ENCODE measurements around the gene RPE65. TPM values are rescaled to one million over a fixed set of nuclear protein-coding genes. Genes with fewer than 3 reads are reported as not detected.
A peak's percentile ranks its signal among the peaks of the same experiment; 100 is the strongest.

The RPE65 gene
- total RNA-seq, 1 experiment from 2014 or later, result not detected

- Histone ChIP-seq H3K9me2 (ENCODE audit: insufficient read depth) (no peaks in the 10 kb centered on the region; the same call in 1 of the 2 replicates), H3K36me3 (ENCODE audit: low read depth) (no peaks in the 10 kb centered on the region), H4K20me1 (ENCODE audit: insufficient read depth) (no peaks in the 10 kb centered on the region), H3F3A (ENCODE audit: insufficient read depth, low read depth) (no peaks in the 10 kb centered on the region), H2AFZ (no peak overlapping the region), H3K4me1 (replicated peaks; ENCODE audit: insufficient read depth) (no peaks in the 10 kb centered on the region), H3K9me3 (ENCODE audit: insufficient read depth, low read depth) (no peaks in the 10 kb centered on the region), H3K4me3 (no peak overlapping the region), H3K27ac (no peak overlapping the region), H3K79me2 (ENCODE audit: low read depth) (no peaks in the 10 kb centered on the region), H3K27me3 (ENCODE audit: insufficient read depth, low read depth) (no peaks in the 10 kb centered on the region), H3K4me2 (no peak overlapping the region)
- TF ChIP-seq CTCF (conservative IDR thresholded peaks at IDR 0.05), result no peak
- no peak for TF ChIP-seq EZH2 (IDR thresholded peaks at IDR 0.05; ENCODE audit: low read depth)
- no TSS peak for BruUV-seq (replicated peaks)
- intact Hi-C loops (cut with micrococcal nuclease; ENCODE audit: unreplicated experiment), result loop anchor here (5.0 kb wide), 1 partner anchor 100 kb away; no protein-coding TSS in a partner anchor
- DNase-seq, result no peak
- CTCF ChIA-PET, result interaction anchor here (1.0 to 1.3 kb wide), 2 partner anchors 96 to 322 kb away, joined by 4 to 5 read pairs; no protein-coding TSS in a partner anchor
- POLR2A ChIA-PET (ENCODE audit: unreplicated experiment), result no interaction called here
These were observed 7.7 kb downstream of the RPE65 start for GRCh38 chr1:68442006-68442405.

- no peak overlapping the region for H3K4me3 ChIP-seq
- H3F3A ChIP-seq (ENCODE audit: insufficient read depth, low read depth), result no peaks in the 10 kb centered on the region
- no peaks in the 10 kb centered on the region for H3K36me3 ChIP-seq (ENCODE audit: low read depth)
- BruUV-seq (replicated peaks), result no TSS peak
- no peaks in the 10 kb centered on the region for H3K9me3 ChIP-seq (ENCODE audit: insufficient read depth, low read depth)
- DNase-seq, result no peak
- peak overlapping the region; percentile 7; the same call in 1 of the 2 replicates for H2AFZ ChIP-seq
- no peaks in the 10 kb centered on the region for H3K4me1 ChIP-seq (replicated peaks; ENCODE audit: insufficient read depth)
- no peaks in the 10 kb centered on the region for H3K27me3 ChIP-seq (ENCODE audit: insufficient read depth, low read depth)
- no peaks in the 10 kb centered on the region for H3K79me2 ChIP-seq (ENCODE audit: low read depth)
- no peak overlapping the region for H3K27ac ChIP-seq
- POLR2A ChIA-PET (ENCODE audit: unreplicated experiment), result interaction anchor here (0.6 kb wide), 1 partner anchor 665 kb away, joined by 5 read pairs; no protein-coding TSS in a partner anchor
- H3K9me2 ChIP-seq (ENCODE audit: insufficient read depth), result no peaks in the 10 kb centered on the region; the same call in 1 of the 2 replicates
- H4K20me1 ChIP-seq (ENCODE audit: insufficient read depth), result no peaks in the 10 kb centered on the region
- no peak overlapping the region for H3K4me2 ChIP-seq
- CTCF ChIA-PET, result no interaction called here
- TF ChIP-seq CTCF (conservative IDR thresholded peaks at IDR 0.05), result no peak
- no peak for TF ChIP-seq EZH2 (IDR thresholded peaks at IDR 0.05; ENCODE audit: low read depth)
- intact Hi-C loops (cut with micrococcal nuclease; ENCODE audit: unreplicated experiment), result no loop called here
These were observed 11.4 kb downstream of the RPE65 start for GRCh38 chr1:68438310-68438709.

GRCh38 chr1:68433395-68433794, 16.4 kb downstream of the RPE65 start:
- H3K9me2 ChIP-seq (ENCODE audit: insufficient read depth), result no peaks in the 10 kb centered on the region; the same call in 1 of the 2 replicates
- no TSS peak for BruUV-seq (replicated peaks)
- no peaks in the 10 kb centered on the region for H3K9me3 ChIP-seq (ENCODE audit: insufficient read depth, low read depth)
- no peaks in the 10 kb centered on the region for H3K79me2 ChIP-seq (ENCODE audit: low read depth)
- no peak for DNase-seq
- H3K4me3 ChIP-seq, result no peak overlapping the region
- H2AFZ ChIP-seq, result 0 out of 2 replicates have a peak overlapping the region, but pooled peaks have one; percentile 2
- no peak overlapping the region for H3K4me2 ChIP-seq
- ChIA-PET CTCF (no interaction called here), POLR2A (ENCODE audit: unreplicated experiment) (no interaction called here)
- H4K20me1 ChIP-seq (ENCODE audit: insufficient read depth), result no peaks in the 10 kb centered on the region
- no peaks in the 10 kb centered on the region for H3K36me3 ChIP-seq (ENCODE audit: low read depth)
- no peaks in the 10 kb centered on the region for H3K4me1 ChIP-seq (replicated peaks; ENCODE audit: insufficient read depth)
- H3K27me3 ChIP-seq (ENCODE audit: insufficient read depth, low read depth), result no peaks in the 10 kb centered on the region
- intact Hi-C loops (cut with micrococcal nuclease; ENCODE audit: unreplicated experiment), result no loop called here
- H3F3A ChIP-seq (ENCODE audit: insufficient read depth, low read depth), result no peaks in the 10 kb centered on the region
- TF ChIP-seq EZH2 (IDR thresholded peaks at IDR 0.05; ENCODE audit: low read depth) (no peak), CTCF (conservative IDR thresholded peaks at IDR 0.05) (no peak)
- no peak overlapping the region for H3K27ac ChIP-seq
